GM21619 (cell line): Measurements from ENCODE around the gene SDS.

Source experiments
- ATAC-seq: cut with Tn5 transposase; IDR thresholded peaks from one replicate; pipeline ENCODE4 v1.9.1; 2021; ENCODE audit not compliant: unreplicated experiment

The SDS gene

DNA sequence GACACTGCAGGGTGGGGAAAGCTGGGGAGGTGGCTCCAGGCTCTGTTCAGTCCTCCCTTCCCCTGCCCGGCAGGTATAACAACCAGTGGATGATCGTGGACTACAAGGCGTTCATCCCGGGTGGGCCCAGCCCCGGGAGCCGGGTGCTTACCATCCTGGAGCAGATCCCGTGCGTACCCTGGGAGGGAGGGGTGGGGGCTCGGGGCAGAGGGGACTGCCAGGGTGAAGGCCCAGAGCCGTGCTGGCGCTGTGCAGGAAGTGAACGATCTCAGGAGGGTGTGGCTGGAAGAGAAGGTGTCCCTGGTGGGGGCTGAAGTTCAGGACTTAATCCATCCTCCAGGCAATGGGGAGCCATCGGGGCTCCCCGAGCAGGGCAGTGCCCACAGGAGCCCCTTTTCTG lies 18.9 kb downstream of the SDS start:
- ATAC-seq: no peak

DNA sequence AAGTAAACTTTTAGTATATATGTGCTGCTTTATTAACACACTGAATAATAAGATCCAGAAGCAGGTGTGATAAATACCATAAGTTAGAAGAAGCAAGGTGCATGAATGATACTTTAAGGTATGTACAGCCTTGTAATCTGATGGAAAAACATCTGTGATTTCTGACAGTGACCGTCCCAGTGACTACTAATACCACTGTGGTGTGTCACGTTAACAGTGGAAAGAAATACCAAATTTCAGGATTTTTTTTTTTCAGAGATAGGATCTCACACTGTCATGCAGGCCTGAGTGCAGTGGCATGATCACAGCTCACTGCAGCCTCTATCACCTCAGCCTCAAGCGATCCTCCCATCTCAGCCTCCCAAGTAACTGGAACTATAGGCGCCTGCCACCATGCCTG lies 21.5 kb downstream of the SDS start:
- no peak for ATAC-seq

DNA sequence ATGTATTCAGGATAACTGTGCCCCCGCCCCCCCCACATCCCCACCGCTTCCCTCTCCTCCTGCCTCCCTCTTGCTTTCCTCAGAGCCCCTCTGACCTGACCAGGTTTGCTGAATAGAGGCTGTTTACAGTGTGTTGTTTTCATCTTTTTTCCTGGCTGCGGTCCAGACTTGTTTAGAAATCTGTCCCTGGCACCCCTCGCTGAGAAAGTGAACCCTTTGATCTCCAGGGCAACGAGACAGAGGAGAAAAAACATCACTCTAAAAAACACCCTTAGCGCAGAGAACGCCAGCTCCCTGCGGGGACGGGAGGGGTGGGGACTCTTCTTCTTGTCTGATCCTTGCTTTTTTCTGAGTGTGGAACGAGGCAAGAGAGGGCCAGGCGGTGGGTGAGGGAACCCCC lies 22.5 kb downstream of the SDS start:
- no peak for ATAC-seq

DNA sequence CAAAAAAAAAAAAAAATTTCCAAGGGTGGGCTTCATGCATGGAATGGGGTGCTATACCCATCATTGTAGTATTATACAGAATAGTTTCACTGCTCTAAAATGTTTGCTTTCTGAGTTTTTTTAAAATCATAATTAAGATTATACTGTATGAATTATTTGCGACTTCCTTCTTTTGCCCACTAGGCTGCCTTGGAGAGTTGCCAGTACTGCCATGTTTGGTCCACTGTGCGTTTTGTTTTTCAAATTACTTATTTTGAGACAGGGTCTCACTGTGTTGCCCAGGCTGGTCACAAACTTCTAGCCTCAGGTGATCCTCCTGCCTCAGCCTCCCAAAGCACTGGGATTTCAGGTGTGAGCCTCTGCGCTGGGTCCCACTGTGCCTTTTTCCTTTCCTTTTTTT lies 25.4 kb downstream of the SDS start:
- no peak for ATAC-seq

DNA sequence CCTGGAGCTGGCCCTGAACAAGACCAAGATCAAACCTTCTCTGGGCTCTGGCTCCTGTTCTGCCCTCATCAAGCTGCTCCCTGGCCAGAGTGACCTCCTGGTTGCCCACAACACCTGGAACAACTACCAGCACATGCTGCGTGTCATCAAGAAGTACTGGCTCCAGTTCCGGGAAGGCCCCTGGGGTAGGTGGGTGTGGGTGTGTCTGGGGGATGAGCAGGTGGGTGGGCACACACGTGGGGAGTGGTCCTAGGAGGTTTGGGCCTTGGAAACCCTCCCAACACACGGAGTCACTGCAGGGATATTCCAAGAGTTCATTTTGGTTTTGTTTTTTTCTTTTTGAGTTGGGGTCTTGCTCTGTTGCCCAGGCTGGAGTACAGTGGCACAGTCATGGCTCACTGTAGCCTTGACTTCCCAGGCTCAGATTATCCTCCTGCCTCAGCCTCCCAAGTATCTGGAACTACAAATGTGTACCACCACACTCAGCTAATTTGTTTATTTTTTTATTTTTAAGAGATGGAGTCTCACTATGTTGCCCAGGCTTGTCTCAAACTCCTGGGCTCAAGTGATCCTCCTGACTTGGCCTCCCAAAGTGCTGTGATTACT lies 28.8 kb downstream of the SDS start:
- ATAC-seq: no peak

DNA sequence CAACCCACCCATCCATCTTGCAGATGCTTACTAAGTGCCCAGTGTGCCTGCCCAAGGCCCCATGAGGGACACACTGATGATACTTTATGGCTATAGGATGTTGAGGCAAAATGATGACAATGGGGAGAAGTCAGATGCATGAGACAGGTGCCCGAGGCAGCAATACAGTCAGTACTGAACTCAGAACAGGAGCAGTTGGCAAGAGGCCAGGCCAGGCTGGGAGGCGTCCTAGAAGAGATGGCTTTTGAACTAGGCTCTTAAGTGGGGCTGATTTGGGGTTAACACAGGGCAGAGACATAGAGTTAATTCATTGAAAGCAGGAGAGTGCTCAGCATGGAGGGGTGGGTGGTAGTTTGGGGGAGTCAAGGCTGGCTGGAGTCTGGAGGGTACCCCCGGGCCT lies 29.7 kb downstream of the SDS start:
- ATAC-seq: no peak

DNA sequence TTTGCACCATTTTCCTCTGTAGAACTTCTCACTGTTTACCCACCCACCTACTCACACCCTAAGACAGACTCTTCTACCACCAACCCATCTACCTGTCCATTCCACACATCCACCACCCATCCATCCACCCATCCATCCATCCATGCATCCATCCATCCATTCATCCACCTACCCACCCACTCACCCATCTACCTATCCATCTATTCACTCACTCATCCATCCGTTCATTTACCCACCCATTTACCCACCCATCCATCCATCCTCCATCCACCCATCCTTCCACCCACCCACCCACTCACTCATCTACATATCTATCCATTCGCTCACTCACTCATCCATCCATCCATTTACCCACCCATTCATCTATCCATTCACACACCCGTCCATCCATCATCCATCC lies 30.2 kb downstream of the SDS start:
- ATAC-seq: no peak

DNA sequence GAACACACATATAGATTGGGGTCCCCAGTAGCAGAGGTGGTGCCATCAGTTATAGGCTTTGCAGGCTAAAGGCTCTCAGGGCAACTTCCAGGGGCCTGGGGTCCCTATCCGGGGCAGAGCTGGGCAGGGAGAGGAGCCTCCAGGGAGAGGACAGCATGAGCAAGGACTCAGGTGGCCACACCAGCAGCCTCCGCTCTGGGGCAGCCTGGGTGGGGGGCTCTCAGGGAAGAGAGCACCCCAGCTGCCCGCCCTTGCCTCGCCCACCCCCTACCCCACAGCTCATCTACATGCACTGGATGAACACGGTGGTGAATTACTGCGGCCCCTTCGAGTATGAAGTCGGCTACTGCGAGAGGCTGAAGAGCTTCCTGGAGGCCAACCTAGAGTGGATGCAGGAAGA lies 31.3 kb downstream of the SDS start:
- no peak for ATAC-seq

DNA sequence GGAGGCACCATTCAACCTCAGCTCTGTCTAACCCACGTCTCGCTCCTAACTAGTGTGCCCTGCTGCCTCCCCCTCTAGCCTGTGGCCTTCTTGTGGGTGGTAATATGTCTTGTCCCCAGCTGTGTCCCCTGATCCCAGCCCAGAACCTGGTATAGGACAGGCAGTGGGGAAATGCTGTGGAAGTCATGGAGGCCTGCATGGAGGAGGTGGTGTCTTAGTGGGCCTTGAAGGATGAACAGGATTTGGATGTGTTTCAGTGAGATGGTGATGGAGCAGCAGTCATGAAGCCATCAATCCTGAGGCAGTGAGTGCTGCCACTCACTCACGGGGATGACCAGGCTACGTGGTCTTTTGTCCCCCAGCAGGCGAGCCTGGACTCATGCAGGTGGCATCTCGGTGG lies 31.9 kb downstream of the SDS start:
- no peak for ATAC-seq

DNA sequence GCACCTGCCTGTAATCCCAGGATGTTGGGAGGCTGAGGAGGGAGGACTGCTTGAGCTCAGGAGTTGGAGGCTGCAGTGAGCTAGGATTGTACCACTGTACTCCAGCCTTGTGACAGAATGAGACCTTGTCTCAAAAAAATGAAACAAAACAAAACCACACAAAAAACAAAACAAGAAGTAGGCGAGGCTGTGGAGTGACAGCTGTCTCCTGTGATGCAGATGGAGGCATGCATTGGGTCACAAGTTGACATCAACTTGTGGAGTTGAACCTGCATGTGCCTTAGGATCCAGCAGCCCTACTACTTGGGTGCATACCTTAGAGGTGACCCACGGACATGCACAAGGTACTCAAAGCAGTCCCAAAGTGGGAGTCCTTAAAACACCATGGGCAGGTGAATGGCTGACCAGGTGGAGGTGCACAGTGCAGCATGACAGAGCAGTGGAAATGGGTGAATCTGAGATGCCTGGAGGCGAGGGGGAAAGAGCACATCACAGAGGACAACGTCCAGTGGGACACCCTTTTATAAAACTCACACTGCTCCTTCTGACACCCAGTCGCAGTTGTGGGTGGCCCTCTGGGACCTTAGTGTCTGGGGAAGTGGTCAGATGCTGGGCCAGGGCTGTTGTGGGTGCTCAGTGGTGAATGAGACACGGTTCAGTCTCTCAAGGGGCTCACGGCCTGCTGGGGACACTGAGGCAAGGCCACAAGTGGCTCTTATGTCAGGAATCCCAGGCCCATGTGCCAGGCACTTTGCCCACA lies 32.6 kb downstream of the SDS start:
- ATAC-seq: no peak

DNA sequence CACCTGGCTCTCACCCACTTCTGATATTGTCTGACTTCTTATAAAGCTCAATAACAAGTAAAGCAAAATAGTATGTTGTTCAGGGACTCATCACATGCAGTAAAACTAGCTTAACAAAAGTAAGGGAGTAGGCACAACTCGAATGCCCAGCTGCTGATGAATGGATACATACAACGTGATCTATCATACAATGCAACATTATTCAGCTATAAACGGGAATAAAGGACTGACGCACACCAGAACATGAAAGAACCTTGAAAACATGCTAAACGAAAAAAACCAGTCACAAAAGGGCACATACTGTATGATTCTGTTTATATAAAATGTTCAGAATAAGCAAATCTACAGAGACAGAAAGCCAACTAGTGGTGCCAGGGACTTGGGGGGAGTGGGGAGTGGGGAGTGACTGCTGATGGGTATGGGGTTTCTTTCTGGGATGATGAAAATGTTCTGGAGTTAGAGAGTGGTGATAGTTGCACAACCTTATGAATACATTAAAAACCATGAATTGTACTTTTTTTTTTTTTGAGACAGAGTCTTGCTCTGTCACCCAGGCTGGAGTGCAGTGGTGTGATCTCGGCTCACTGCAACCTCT lies 34.2 kb downstream of the SDS start:
- ATAC-seq: no peak

DNA sequence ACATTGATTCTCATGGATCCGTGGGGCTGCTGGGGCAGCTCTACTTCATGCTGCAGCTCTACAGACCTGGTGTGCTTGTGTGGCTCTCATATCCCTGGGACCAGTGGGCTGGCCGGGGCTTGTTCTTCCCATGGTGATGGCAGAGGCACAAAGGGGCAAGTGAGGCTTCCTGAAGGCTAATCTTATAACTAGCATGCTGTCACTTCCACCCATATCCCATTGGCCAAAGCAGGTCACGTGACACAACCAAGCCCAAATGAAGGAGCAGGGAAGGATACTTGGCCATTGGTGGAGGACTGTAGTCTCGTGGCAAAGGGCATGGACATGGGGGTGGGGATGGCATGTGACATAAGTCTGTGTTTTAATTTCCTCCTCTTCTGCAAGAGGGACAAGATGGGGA lies 35.4 kb downstream of the SDS start:
- no peak for ATAC-seq

DNA sequence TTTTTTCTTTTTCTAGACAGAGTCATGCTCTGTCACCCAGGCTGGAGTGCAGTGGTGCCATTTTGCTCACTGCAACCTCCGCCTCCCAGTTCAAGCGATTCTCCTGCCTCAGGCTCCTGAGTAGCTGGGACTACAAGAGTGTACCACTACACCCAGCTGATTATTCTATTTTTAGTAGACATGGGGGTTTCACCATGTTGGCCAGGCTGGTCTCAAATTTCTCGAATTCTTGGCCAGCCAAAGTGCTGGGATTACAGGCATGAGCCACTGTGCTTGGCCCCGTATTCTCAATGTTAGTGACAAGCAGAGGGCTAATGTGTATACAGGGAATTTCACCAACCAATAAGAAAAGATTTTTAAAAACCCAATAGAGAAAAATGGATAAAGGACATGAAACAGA lies 36.9 kb downstream of the SDS start:
- ATAC-seq: no peak

DNA sequence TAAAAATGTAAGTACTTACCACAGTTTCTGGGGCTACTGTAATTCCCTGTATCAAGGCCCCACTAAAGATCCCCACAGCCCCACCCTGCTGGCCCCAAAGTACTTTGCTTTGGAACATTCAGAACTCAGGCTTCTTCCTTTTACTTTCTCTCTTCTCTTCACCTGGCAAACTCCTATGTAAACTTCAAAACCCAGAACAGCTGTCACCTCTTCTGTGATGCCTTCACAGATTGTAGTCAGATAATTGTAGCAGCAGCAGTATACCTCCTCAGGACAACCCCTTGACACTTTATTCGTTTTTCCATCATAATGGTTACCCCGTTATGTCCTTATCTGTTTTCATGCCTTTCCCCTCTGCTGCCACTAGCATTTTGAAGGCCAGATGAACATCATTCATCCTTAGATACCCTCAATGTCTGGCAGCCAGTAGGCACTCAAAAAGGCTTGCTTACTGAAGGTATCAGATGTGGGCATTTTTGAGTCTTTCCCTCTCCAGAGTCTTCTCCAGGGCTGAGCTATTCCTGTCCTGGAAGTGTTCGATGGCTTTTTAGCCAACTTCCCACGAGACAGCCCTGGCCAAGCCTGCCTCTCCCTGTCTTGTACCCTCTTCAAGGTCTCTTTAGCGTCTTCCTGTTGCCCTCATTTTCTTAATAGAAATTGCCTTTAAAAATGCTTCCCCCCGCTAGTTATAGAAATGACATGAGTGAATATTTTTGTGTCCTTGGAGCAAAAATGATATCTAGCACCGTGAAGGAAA lies 37.9 kb downstream of the SDS start:
- no peak for ATAC-seq

DNA sequence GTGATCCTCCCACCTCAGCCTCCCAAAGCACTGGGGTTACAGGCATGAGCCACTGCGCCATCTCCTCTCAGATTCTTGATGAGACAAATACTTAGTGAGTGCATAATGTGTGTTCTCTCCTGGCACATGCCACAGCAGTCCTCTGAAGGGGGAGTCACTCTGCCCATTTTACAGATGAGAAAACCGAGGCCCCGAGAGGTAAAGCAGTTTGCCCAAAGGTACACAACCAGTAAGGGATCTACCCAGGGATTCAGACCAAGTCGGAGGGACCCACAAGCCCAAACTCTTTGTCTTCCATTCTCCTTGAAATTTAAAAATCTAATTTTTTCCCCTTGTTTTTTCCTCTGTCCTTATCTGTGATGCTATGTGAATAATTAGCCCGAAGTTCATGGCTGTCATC lies 39.0 kb downstream of the SDS start:
- ATAC-seq: no peak

DNA sequence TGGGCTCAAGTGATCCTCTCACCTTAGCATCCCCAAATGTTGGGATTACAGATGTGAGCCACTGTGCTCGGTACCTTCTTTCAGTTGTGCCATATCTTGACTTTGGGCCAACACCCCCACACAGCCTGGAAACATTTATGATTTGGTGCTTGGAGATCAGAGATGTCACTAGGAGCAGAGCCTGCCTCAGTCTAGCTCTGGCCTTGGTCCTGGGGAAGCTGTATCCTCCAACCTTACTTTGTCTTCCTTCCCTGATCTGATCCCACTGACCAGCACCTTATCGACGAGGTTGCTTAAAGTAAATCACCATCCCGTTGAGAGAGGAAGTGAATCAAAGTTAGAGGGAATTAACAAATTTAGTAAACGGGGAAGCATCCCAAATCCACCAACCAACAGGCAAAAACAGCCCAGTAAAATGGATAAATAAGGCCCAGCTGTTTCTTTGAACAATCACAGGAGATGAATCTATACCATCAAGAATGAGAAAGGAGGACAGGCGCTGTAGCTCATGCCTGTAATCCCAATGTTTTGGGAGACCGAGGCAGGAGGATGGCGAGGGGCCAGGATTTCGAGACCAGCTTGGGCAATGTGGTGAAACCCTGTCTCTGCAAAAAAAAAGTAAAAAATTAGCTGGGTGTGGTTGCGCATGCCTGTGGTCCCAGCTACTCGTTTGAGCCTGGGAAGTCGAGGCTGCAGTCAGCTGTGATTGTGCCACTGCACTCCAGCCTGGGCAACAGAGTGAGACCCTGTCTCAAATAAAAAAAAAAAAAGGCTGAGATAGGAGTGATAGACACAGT lies 41.9 kb downstream of the SDS start:
- no peak for ATAC-seq

DNA sequence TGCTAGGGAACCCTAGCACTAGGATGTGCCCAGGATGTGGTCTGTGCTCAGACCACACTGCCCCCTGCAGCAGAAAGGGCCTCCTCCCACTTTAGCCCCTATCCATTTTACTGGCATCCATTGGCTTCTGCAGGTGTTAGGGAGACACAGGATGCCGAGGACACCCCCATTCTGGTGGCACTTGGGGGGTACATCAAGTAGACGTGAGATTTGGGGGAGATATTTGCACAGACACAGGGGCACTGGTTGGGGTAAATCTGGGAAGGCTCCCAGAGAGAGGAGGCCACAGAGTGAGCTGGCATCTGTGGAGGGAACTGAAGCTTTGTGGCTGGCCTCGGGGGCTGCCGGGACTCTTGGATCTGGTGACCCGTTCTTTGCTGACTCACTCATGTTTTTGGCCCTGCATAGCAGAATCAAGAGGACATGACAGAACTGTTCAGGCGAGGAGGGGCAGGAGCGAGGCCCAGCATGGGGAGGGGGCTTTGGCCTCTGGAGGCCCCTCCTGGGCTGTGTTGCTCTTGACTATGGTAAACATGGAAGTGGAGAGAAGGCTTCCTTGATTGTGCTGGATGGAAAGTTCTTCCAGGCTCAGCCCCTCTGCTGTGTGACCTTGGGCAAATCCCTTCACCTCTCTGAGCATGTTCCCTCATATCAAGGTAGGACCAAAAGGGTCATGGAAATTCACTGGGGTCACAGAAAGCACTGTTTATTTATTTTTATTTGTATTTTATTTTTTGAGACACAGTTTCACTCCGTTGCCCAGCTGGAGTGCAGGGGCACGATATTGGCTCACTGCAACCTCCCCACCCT lies 43.5 kb downstream of the SDS start:
- no peak for ATAC-seq

DNA sequence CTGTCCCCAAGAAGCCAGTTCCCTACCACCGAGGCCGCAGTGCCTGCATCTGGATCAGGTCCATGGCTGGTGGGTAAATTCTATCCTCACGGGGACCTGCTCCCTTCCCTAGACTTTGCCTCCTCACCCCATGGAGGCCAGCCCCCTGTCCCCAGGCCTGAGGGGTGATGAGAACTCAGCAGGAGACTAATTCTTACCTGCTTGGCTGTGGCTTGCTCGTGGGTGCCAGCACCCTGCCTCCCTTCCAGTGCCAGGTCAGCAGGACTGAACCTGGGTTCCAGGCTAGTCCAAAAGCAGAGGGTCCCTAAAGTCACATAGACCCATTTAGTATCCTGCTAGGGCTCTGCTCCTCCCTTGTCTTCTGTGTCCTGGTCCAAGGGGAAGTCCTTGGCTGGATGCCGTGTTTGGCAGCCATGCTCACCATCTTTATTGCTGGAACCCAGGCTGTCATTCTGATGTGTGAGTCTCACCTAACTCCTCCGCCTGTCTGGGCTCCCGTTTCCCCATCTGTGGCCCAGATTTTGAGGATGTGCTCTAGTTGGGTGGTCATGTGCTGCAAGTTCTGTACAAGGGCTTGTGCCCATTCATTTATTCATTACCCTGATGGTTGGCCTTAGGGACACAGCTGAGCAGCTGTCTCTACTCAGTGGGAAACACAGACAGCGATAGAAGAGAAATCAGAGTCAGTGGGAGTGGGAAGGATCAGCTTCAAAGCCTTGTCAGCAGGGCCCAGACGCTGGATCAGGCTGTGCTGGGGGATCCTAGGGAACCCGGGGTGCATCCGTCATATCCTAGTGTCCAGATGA lies 44.4 kb downstream of the SDS start:
- ATAC-seq: no peak

DNA sequence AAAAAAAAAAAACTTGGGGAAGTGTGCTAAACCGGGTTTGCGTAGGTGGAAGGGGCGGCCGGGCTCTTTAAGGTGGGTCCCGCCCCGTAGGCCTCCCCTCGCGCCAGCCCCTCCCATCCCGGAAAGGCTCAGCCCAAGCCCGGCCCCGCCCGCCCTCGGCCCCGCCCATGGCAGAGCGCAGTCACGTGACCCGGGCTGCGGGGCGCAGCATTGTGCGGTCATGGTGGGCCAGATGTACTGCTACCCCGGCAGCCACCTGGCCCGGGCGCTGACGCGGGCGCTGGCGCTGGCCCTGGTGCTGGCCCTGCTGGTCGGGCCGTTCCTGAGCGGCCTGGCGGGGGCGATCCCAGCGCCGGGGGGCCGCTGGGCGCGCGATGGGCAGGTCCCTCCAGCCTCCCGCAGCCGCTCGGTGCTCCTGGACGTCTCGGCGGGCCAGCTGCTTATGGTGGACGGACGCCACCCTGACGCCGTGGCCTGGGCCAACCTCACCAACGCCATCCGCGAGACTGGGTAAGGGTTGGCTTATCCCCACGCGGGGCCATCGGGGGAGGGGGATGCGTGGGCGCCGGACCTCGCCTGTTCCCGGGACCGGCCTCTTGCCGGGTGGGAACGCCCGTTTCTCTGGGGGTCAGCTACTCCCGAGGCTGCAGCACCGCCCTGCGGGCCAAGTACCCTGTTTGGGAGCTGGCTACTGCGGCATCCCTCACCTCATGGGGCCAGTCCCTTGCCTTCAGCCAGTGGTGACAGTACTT lies 45.1 kb downstream of the SDS start, which contains the start of gene PLBD2:
TSS of gene PLBD2 (plus strand) at position 207 of the 752 bp plus-strand sequence. CDS start at position 221, 14 bp downstream.
- ATAC-seq: peak; percentile 89
